Activated CD8-positive, alpha-beta memory T cell treated with anti-CD3 and anti-CD28 coated beads, Interleukin-2, amount 50 U/mL, for 1 hour (primary cell): Measurements from ENCODE around the gene UBXN2A.

ENCODE experiments used
- DNase-seq: peaks from one replicate; pipeline ENCODE4 v3.0.0-alpha.2; 2020; ENCODE audit errors: extremely low read depth

UBXN2A gene, protein sequence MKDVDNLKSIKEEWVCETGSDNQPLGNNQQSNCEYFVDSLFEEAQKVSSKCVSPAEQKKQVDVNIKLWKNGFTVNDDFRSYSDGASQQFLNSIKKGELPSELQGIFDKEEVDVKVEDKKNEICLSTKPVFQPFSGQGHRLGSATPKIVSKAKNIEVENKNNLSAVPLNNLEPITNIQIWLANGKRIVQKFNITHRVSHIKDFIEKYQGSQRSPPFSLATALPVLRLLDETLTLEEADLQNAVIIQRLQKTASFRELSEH

GRCh38 chr2:23939987-23940717 is at the start of gene UBXN2A:
TSS of gene UBXN2A (plus strand) at chr2:23940463. CDS start at chr2:23958315, 17,852 bp downstream.
- no peak for DNase-seq

GRCh38 chr2:23900133-23900532 is 40.1 kb upstream of the UBXN2A start:
- no peak for DNase-seq

DNA sequence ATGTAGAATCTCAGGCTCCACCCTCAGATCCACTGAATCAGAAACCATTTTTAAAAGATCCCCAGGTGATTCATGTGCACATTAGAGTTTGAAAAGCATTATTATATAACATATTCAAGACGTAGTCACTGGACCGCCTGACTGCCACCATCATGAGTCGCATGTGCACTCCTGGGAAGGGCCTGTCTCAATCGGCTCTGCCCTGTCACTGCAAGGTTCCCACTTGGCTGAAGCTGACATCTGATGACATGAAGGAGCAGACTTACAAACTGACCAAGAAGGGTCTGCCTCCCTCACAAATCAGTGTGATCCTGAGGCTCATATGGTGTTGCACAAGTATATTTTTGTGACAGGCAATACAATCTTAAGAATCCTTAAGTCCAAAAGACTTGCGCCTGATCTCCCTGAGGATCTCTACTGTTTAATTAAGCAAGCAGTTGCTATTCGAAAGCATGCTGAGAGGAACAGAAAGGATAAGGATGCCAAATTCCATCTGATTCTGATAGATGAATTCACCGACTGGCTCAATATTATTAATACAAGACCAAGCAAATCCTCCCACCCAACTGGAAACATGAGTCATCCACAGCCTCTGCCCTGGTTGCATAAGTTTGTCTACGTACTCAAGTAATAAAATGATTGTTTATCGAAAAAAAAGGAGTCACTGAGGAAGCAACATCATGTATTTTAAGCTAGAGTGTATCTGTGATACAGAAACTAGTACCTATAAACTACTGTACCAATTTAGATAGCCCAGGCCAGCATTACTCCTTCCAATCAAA is 39.5 kb upstream of the UBXN2A start:
- no peak for DNase-seq

DNA sequence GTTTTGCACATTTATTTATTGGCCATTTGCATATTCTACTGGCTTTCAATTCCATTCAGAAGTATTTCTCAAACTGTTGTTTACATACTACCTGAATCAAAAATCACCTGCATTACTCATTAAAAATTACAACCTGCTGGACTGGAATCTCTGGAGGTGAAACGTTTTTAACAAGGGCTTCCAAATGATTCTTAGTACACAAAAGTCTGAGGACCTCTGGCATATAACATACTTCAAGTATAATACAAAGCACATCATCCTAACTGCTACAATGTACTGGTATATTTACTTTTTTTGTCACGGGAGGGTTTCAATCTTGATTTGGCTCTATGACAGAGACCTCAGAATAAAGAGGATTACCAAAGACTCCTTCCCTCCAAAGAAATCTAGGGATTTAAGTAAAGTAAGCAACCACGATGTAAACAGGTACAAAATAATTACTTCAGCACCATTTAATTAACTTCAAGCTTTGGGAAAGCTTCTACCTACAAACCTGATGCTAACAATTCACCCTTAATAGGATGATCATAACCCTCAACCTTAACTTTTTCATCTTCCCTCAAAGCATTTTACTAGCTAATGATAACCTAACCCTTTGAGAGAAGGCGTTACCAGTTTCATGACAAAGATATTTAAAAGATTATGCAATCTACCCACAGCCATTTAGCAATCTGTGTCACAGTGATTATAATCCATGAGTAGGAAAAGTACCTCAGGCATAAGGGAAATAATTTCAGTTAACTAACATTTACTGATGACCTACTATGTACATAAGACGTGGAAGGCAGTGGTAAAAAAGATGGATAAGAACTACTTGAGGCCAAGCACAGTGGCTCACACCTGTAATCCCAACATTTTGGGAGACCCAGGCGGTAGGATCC is 38.1 kb upstream of the UBXN2A start:
- no peak for DNase-seq

DNA sequence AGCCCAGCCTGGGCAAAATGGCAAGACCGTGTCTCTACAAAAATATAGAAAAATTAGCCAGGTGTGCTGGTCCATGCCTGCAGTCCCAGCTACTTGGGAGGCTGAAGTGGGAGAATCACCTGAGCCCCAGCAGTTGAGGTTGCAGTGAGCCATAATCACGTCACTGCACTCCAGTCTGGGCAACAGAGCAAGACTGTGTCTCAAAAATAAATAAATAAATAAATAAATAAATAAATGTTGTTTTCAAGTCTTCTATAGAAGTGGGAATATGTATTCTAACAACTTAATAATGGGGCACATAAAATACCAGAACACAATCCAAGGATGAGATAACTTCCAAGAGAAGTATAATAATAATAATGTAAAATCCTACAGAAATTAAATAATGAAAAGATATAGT is 37.2 kb upstream of the UBXN2A start:
- DNase-seq: no peak

DNA sequence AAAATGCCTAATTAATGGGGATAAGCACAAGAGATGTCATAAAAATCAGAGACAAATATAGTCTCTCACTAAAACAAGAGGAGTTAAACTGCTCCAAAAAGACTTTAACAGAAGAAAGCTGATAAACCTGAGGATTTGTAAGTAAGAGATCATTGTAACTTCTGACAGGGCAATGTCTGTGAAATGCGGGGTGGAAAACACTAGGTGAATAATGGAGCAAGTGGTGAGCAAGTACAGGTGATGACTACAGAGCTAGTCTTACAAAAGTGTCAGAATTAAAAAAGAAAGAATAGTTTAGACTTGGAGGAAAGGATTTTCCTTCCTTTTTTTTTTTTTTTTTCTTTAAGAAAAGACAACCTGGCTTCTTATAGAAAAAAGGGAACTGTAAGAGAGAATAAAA is 36.0 kb upstream of the UBXN2A start:
- no peak for DNase-seq

DNA sequence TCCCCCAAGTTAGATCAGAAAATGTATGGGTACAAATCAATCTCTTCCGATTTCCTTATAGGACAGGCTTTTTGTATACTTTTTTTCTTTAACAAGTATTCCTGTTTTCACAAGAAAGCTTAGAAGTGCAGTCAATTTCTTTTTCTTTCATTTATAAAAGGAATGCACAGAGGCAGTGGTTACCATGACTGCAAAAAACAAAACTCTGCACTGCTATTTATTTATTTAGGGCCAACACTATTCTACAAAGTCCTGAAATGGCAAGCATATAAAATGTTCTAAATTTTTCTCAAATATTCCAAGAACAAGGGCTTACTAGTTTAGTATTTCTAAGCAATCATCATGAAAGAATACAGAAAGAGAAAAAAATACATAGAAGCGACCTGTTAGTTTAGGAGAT is 35.6 kb upstream of the UBXN2A start:
- DNase-seq: no peak

- no peak for DNase-seq
These were observed 35.1 kb upstream of the UBXN2A start for GRCh38 chr2:23905155-23905554.

DNA sequence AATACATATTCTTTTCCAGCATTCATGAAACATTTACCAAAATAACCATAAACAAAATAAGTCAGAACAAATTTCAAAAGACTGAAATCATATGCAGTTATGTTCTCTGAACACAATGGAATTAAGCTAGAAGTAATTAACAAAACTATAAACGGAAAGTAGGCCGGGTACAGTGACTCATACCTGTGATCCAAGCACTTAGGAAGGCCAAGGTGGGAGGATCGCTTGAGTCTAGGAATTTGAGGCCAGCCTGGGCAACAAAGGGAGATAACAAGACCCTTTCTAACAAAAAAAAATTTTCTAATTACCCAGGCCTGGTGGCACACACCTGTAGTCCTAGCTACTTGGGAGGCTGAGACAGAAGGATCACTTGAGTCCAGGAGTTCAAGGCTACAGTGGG is 28.2 kb upstream of the UBXN2A start:
- no peak for DNase-seq

DNA sequence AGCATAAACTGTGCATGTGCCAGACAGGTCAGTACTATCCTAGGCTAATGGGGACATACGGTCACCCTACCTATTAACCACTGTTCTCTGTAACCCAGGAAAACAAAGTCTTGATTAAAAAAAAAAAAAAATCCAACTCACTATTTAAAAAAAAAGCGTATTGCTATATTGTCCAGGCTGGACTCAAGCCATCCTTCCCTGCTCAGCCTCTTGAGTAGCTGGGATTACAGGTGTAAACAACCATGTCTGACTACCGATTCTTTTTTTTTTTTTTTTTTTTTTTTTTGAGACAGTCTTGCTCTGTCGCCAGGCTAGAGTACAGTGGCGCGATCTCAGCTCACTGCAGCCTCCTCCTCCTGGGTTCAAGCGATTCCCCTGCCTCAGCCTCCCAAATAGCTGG is 24.9 kb upstream of the UBXN2A start:
- no peak for DNase-seq

DNA sequence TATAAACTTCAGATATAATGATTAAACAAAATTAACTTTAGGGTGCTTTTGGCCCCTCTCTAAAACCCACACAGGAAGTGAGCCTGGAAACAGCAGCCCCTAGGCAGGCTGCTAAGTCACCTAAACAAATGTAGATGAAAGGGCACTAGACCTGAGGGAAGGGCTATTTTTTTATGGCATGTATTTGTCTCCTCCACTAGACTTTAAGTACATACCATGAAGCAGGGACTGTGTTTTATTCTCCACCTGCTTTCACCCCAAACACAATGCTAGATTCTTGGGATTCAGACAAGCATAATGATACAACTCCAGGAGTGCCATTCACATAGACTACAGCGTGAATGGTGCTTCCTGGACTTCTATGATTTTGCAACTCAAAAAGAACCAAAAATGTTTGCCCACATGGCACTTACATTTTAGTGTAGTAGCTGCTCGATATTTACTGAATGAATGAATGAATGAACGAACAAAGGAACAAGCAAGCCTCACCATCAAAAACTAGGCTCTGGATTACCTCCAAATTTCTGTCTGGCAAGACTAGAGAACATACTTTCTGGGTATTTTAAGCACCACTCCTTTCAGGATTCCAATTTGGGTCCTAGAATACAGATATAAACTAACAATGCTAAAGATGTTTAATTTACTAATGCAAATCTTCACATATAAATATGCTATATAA is 23.4 kb upstream of the UBXN2A start:
- no peak for DNase-seq

DNA sequence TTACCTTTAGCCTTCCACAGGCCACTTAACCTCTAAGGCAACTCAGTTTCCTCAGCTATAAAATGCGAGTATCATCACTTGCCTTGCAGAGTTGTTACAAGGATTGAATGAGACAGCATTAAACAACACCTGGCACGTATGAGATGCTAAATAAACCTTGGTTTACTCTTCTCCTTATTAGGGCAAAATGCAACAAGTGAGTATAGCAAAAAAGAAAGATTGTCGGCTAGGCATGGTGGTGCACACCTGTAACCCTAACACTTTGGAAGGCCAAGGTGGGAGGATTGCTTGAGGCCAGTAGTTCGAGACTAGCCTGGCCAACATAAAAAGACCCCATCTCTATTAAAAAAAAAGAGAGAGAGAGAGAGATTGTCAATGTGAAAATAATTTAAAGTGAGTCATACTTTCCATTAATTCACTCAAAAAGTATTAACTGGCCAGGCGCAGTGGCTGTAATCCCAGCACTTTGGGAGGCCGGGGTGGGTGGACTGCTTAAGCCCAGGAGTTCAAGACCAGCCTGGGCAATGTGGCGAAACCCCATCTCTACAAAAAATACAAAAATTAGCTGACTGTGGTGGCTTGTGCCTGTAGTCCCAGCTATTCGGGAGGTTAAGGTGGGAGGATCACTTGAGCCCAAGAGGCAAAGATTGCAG is 21.3 kb upstream of the UBXN2A start:
- DNase-seq: no peak

GRCh38 chr2:23924589-23925359 is 15.5 kb upstream of the UBXN2A start:
- DNase-seq: no peak

GRCh38 chr2:23925702-23926289 is 14.5 kb upstream of the UBXN2A start:
- DNase-seq: no peak

DNA sequence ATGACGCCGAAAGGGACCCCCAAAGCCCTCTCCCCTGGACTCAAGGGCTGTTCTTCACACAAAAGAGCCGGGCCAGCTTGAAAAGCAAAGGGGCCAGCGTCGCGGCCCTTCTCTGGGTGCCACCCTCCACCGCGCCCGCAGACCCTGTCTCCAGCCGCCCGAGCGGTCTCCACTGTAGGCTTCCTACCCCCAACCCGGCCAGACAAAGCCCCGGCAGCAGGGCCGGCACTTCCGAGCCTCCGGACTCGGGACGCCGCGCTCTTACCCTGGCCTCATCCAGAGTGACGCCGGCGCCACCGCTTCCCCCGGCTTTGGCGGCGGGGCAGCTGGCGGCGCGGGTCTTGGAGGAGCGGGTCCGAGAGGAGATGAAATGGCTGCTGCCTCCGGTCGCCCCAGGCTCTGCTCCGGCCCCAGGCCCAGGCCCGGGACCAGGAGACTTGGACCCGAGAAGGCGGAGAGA is 13.9 kb upstream of the UBXN2A start:
- no peak for DNase-seq

DNA sequence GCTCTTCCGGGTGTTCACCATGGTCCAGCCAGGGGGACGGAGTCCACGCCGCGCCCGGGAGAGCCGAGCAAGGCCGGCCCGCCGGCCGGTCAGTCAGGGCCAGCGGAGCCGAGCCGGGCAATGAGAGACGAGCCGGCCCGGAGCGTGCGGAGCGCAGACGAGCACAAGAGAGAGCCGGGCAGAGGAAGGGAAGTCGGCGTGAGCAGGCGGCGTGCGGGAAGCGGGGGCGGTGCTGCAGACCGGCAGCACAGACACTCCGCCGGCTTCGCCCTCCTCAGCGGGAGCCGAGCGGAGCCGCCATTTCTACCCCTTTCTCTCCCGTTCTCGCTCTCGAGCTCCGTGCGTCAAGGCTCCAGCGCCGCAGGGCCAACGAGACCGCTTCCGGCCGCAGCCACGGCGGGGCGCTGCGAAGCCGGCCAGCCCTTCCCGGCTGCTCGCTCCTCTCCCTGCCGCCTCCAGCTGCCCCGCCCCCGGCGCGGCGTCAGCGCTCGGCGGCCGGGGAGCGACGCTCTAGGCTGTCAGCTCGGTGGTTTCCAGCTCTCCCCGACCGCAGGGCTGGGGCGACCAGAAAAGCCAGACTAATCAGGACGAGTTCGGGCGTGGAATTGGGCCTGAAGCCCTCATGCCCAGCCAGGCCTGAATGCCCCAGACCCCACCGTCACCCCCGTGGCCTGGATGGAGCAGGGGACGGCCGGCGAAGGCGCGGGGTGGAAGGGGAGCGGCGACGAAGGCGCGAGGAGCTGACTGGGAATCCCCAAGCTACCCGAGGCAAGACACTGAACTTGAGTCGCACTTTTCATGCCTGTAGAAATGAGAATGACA is 13.3 kb upstream of the UBXN2A start, which contains the start of gene ATAD2B:
Gene ATAD2B (minus strand): TSS at position 374 of the 822 bp plus-strand sequence. CDS start 353 bp downstream, at position 21.
- DNase-seq: peak; percentile 74

GRCh38 chr2:23934259-23934658 is 6.0 kb upstream of the UBXN2A start:
- DNase-seq: no peak
